ENCODE data around the gene XXYLT1. TPM values are rescaled to one million over a fixed set of nuclear protein-coding genes. Genes with fewer than 3 reads are reported as not detected.

Gene XXYLT1
- total and polyA plus RNA-seq, 2 of the 8 experiments (the other 6 are each of a cell fraction or from before 2014, with no cell fraction given), result 18.9 to 23.8 TPM

- TF ChIP-seq GTF2F1 (IDR thresholded peaks at IDR 0.05; ENCODE audit: borderline replicate concordance, low read depth, low read length) (no peak), TAF1 (IDR thresholded peaks at IDR 0.05; ENCODE audit: low read depth, low read length) (no peak)
Observed at GRCh38 chr3:195113536-195114425, 157.2 kb downstream of the XXYLT1 start (continued).
